ENCODE results near the gene SALL2.

The SALL2 gene

GRCh38 chr14:21475767-21476522 lies 50.2 kb downstream of the SALL2 start:
- no peak overlapping the region for H3K27ac ChIP-seq (ENCODE audit: low read depth, low read length)
- peaks cover 32% of the 10 kb centered on the region for H3K36me3 ChIP-seq (ENCODE audit: control insufficient read depth, insufficient read depth, low read length)
- peak overlapping the region; percentile 78 for H3K4me3 ChIP-seq (ENCODE audit: low read depth, low read length)
- H3K9me3 ChIP-seq (ENCODE audit: control insufficient read depth, insufficient read depth, low read depth, low read length), result no peaks in the 10 kb centered on the region
- no peaks in the 10 kb centered on the region for H3K4me1 ChIP-seq (ENCODE audit: control insufficient read depth, insufficient read depth, low read length)
- peak overlapping the region; percentile 64 for H3K9ac ChIP-seq (ENCODE audit: low read length)
- no peaks in the 10 kb centered on the region for H3K27me3 ChIP-seq (ENCODE audit: control insufficient read depth, insufficient read depth, low read length)
